OCI-LY3 (cell line): ENCODE results near the gene USP47.

Source experiments
- H2AFZ ChIP-seq: fragments of 200-600, 300-600 bp; shearing (Covaris generic); 2 replicates; pipeline ENCODE4 v1.6.0; 2014; ENCODE audit warnings: antibody characterized with exemption, low read depth, low read length
- H3K27ac ChIP-seq: fragments of 200-600, 300-600 bp; sonication (generic); 2 replicates; pipeline ENCODE4 v1.5.1; 2014; ENCODE audit warnings: mild to moderate bottlenecking, low read length, moderate library complexity, mixed read lengths
- H3K27me3 ChIP-seq: fragments of 200-600, 300-600 bp; sonication (generic); 2 replicates; pipeline ENCODE4 v1.6.1; 2014; ENCODE audit warnings: low read depth, low read length, mixed read lengths
- H3K36me3 ChIP-seq: fragments of 200-600, 300-600 bp; sonication (generic); replicated peaks from 2 replicates; pipeline ENCODE3; 2014; ENCODE audit warnings: low read depth, low read length, mixed read lengths
- H3K4me1 ChIP-seq: fragments of 300-600, 200-600 bp; sonication (generic); 2 replicates; pipeline ENCODE4 v1.6.1; 2014; ENCODE audit warnings: low read length, mixed read lengths
- H3K4me2 ChIP-seq: fragments of 200-600, 300-600 bp; sonication (generic); 2 replicates; pipeline ENCODE4 v1.6.1; 2014; ENCODE audit warnings: low read length, mixed read lengths
- H3K4me3 ChIP-seq: fragments of 300-600, 200-600 bp; sonication (generic); 2 replicates; pipeline ENCODE4 v1.5.1; 2014; ENCODE audit warnings: antibody characterized with exemption, mild to moderate bottlenecking, low read length, moderate library complexity
- H3K79me2 ChIP-seq: fragments of 300-600, 200-600 bp; shearing (Covaris generic); 2 replicates; pipeline ENCODE4 v1.6.1; 2014; ENCODE audit warnings: mild to moderate bottlenecking, low read length, mixed read lengths
- H3K9ac ChIP-seq: fragments of 300-600, 200-600 bp; shearing (Covaris generic); 2 replicates; pipeline ENCODE4 v1.6.0; 2014; ENCODE audit warnings: mild to moderate bottlenecking, low read length, moderate library complexity
- H3K9me3 ChIP-seq: fragments of 200-600, 300-600 bp; shearing (Covaris generic); 2 replicates; pipeline ENCODE4 v1.6.1; 2014; ENCODE audit warnings: low read length, mixed read lengths; ENCODE audit not compliant: insufficient read depth
- H4K20me1 ChIP-seq: fragments of 200-600, 300-600 bp; sonication (generic); 2 replicates; pipeline ENCODE4 v1.6.1; 2016; ENCODE audit warnings: low read length, mixed read lengths; ENCODE audit not compliant: insufficient read depth
- CTCF ChIP-seq: fragments of 200-600, 300-600 bp; sonication (generic); IDR thresholded peaks from 2 replicates; pipeline ENCODE4 v1.5.1; 2014; ENCODE audit warnings: antibody characterized with exemption, low read length, low read depth
- EZH2phosphoT487 ChIP-seq: fragments of 200-600 bp; shearing (Covaris generic); IDR thresholded peaks from 2 replicates; pipeline ENCODE4 v1.6.1; 2018; ENCODE audit warnings: antibody characterized with exemption, mixed run types, low read depth

USP47 gene

DNA sequence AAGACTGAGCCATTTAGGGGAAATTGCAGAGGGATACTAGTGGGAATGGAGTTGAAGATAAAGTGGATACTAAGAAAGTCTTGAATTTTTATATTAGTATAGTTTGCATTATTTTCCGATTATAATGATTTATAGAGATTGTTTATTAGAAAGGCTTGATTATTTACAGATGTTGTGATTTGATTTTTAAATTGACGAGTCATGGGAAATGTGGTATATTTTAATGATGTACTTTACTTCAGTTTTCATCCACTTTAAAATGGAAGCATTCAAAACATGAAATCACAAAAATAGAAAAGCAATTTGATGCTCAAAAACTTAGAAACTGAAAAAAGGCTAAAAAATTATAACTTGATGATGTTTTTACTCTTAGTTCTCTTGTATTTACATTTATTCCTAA, 21.2 kb downstream of the USP47 start:
- Histone ChIP-seq H3K9me3 (no peaks in the 10 kb centered on the region), H3K4me1 (peaks cover 8% of the 10 kb centered on the region; the same call in 1 of the 2 replicates), H3K36me3 (peaks cover under 1% of the 10 kb centered on the region), H3K4me2 (no peak overlapping the region), H3K27ac (no peak overlapping the region), H4K20me1 (peaks cover 63% of the 10 kb centered on the region), H3K4me3 (no peak overlapping the region), H3K79me2 (peaks cover 92% of the 10 kb centered on the region), H2AFZ (no peak overlapping the region), H3K9ac (no peak overlapping the region), H3K27me3 (no peaks in the 10 kb centered on the region)
- TF ChIP-seq CTCF (no peak), EZH2phosphoT487 (no peak)

- no peak for TF ChIP-seq CTCF
- TF ChIP-seq EZH2phosphoT487 = no peak
- peaks cover 8% of the 10 kb centered on the region; the same call in 1 of the 2 replicates for H3K4me1 ChIP-seq
- H3K9ac ChIP-seq = no peak overlapping the region
- no peak overlapping the region for H3K4me2 ChIP-seq
- H3K79me2 ChIP-seq = peaks cover 92% of the 10 kb centered on the region
- no peaks in the 10 kb centered on the region for H3K27me3 ChIP-seq
- no peak overlapping the region for H2AFZ ChIP-seq
- H3K4me3 ChIP-seq = no peak overlapping the region
- H3K27ac ChIP-seq = no peak overlapping the region
- H3K9me3 ChIP-seq = no peaks in the 10 kb centered on the region
- H4K20me1 ChIP-seq = peaks cover 61% of the 10 kb centered on the region
- H3K36me3 ChIP-seq = peaks cover 3% of the 10 kb centered on the region
Observed at GRCh38 chr11:11864332-11864731, 22.6 kb downstream of the USP47 start.

DNA sequence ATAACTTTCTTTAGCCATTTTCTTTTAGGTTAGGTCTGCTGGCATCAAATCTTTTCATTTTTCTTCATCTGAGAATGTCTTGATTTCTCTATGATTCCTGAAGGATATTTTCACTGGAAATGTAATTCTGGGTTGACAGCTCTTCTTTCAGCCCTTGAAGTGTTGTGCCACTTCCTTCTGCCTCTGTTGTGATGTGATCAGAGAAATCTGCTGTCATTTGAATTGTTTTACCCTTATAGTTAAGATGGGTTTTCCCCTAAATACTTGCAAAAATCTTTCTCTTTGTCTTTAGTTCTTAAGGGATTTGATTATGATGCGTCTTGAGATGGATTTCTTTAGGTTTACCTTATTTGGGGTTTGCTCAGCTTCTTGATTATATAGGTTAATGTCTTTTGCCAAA, 23.0 kb downstream of the USP47 start:
- Histone ChIP-seq H3K27ac (no peak overlapping the region), H3K79me2 (peaks cover 94% of the 10 kb centered on the region), H3K9me3 (no peaks in the 10 kb centered on the region), H3K36me3 (peaks cover 3% of the 10 kb centered on the region), H3K27me3 (no peaks in the 10 kb centered on the region), H4K20me1 (peaks cover 65% of the 10 kb centered on the region), H3K4me1 (peaks cover 8% of the 10 kb centered on the region; the same call in 1 of the 2 replicates), H3K9ac (no peak overlapping the region), H2AFZ (no peak overlapping the region), H3K4me2 (no peak overlapping the region), H3K4me3 (no peak overlapping the region)
- no peak for TF ChIP-seq EZH2phosphoT487
- TF ChIP-seq CTCF = no peak

- H3K4me2 ChIP-seq = no peak overlapping the region
- H3K79me2 ChIP-seq = peaks cover 95% of the 10 kb centered on the region
- H3K4me1 ChIP-seq = peaks cover 8% of the 10 kb centered on the region; the same call in 1 of the 2 replicates
- H3K27ac ChIP-seq = no peak overlapping the region
- H3K9ac ChIP-seq = no peak overlapping the region
- H3K9me3 ChIP-seq = no peaks in the 10 kb centered on the region
- H3K4me3 ChIP-seq = no peak overlapping the region
- no peak for TF ChIP-seq CTCF
- TF ChIP-seq EZH2phosphoT487 = no peak
- no peak overlapping the region for H2AFZ ChIP-seq
- no peaks in the 10 kb centered on the region for H3K27me3 ChIP-seq
- peaks cover 68% of the 10 kb centered on the region for H4K20me1 ChIP-seq
- H3K36me3 ChIP-seq = peaks cover 3% of the 10 kb centered on the region
Observed at GRCh38 chr11:11865449-11865848, 23.7 kb downstream of the USP47 start.
